Amniotic epithelial cell (primary cell): ENCODE measurements around the gene GRIK4.

ENCODE experiments used
- DNase-seq: peaks from one replicate; pipeline ENCODE4 v3.0.0-alpha.2; 2010; ENCODE audit warnings: low read depth

Gene GRIK4

GRCh38 chr11:120525261-120526171, 14.0 kb downstream of the GRIK4 start:
- DNase-seq: no peak

GRCh38 chr11:120526241-120526640, 14.7 kb downstream of the GRIK4 start:
- DNase-seq: no peak

- DNase-seq: peak; percentile 17
Measured at GRCh38 chr11:120527111-120527761, 15.7 kb downstream of the GRIK4 start.

GRCh38 chr11:120528749-120529148, 17.2 kb downstream of the GRIK4 start:
- no peak for DNase-seq

GRCh38 chr11:120529214-120529613, 17.7 kb downstream of the GRIK4 start:
- DNase-seq: no peak

- peak; percentile 49 for DNase-seq
Measured at GRCh38 chr11:120529911-120530310, 18.4 kb downstream of the GRIK4 start.

GRCh38 chr11:120532082-120532831, 20.7 kb downstream of the GRIK4 start:
- DNase-seq: peak; percentile 37

GRCh38 chr11:120532832-120533196, 21.3 kb downstream of the GRIK4 start:
- DNase-seq: peak; percentile 37

- DNase-seq: no peak
Measured at GRCh38 chr11:120536091-120536796, 24.7 kb downstream of the GRIK4 start.

GRCh38 chr11:120536797-120537169, 25.2 kb downstream of the GRIK4 start:
- no peak for DNase-seq

- DNase-seq: no peak
Measured at GRCh38 chr11:120537996-120538395, 26.4 kb downstream of the GRIK4 start.

GRCh38 chr11:120538707-120539106, 27.2 kb downstream of the GRIK4 start:
- no peak for DNase-seq

GRCh38 chr11:120539667-120540369, 28.3 kb downstream of the GRIK4 start:
- peak; percentile 60 for DNase-seq

- peak; percentile 80 for DNase-seq
Measured at GRCh38 chr11:120540744-120541465, 29.4 kb downstream of the GRIK4 start.

GRCh38 chr11:120543521-120544215, 32.1 kb downstream of the GRIK4 start:
- DNase-seq: no peak

GRCh38 chr11:120545813-120546212, 34.3 kb downstream of the GRIK4 start:
- DNase-seq: no peak

- DNase-seq: peak; percentile 95
Measured at GRCh38 chr11:120546312-120547205, 35.0 kb downstream of the GRIK4 start.

- DNase-seq: peak; percentile 25
Measured at GRCh38 chr11:120547316-120547715, 35.8 kb downstream of the GRIK4 start.
